ENCODE measurements around the gene RERG. TPM values are rescaled to one million over a fixed set of nuclear protein-coding genes. Genes with fewer than 3 reads are reported as not detected.

RERG gene
- total RNA-seq, 6 experiments from 2014 or later: not detected

- Mint-ChIP-seq H3K36me3 (ENCODE audit: low read depth) (no peaks in the 10 kb centered on the region), H3K27me3 (ENCODE audit: insufficient read depth) (peaks cover 4% of the 10 kb centered on the region; the same call in 1 of the 2 replicates), H3K27ac (no peak overlapping the region), H3K9me3 (no peaks in the 10 kb centered on the region), H3K4me1 (ENCODE audit: low read depth) (no peaks in the 10 kb centered on the region), H3K4me3 (no peak overlapping the region)
- no peak for DNase-seq
- TF ChIP-seq, protein P1, sequence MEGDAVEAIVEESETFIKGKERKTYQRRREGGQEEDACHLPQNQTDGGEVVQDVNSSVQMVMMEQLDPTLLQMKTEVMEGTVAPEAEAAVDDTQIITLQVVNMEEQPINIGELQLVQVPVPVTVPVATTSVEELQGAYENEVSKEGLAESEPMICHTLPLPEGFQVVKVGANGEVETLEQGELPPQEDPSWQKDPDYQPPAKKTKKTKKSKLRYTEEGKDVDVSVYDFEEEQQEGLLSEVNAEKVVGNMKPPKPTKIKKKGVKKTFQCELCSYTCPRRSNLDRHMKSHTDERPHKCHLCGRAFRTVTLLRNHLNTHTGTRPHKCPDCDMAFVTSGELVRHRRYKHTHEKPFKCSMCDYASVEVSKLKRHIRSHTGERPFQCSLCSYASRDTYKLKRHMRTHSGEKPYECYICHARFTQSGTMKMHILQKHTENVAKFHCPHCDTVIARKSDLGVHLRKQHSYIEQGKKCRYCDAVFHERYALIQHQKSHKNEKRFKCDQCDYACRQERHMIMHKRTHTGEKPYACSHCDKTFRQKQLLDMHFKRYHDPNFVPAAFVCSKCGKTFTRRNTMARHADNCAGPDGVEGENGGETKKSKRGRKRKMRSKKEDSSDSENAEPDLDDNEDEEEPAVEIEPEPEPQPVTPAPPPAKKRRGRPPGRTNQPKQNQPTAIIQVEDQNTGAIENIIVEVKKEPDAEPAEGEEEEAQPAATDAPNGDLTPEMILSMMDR (IDR thresholded peaks at IDR 0.05): no peak
Measured at GRCh38 chr12:15173142-15173541, 48.1 kb downstream of the RERG start.

- H3K9me3 Mint-ChIP-seq: no peaks in the 10 kb centered on the region
Measured at GRCh38 chr12:15172060-15172822, 49.0 kb downstream of the RERG start.

DNA sequence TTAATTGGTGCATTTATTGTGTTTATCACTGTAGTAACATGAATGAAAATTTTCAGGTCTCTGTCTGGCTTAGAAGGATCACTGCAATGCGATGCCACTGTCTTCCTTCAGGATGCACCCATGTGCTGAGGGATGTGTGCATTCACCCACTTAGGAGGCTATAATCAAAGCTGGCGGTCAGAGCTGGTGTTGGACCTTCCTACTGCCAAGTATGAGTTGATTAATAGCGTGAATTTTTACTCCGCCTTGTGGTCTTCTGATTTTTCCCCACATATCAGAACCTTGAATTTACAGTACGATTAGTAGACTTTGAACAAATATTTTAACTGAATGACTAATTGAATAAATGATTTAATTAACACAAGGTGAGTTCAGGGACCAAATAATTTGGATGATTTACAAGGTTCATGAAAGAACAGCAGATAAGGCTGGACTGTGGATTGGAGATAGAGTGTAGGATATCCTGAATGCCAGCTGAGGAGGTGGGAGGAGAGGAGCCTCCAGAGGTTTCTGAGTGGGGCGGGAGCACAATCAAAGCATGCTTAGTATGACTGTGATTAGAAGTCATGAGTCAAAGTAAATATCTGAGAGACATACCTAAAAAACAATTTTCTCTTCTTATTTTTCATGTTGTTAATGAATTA is 50.1 kb downstream of the RERG start:
- H3K4me3 Mint-ChIP-seq: no peak overlapping the region
- TF ChIP-seq, protein P1 (IDR thresholded peaks at IDR 0.05): no peak
- H3K27me3 Mint-ChIP-seq (ENCODE audit: insufficient read depth): peaks cover 4% of the 10 kb centered on the region; the same call in 1 of the 2 replicates
- no peaks in the 10 kb centered on the region for H3K36me3 Mint-ChIP-seq (ENCODE audit: low read depth)
- no peaks in the 10 kb centered on the region for H3K9me3 Mint-ChIP-seq
- no peak overlapping the region for H3K27ac Mint-ChIP-seq
- no peaks in the 10 kb centered on the region for H3K4me1 Mint-ChIP-seq (ENCODE audit: low read depth)
- DNase-seq: no peak

More at GRCh38 chr12:15172060-15172822, 49.0 kb downstream of the RERG start:
- Mint-ChIP-seq H3K27ac (no peak overlapping the region), H3K27me3 (ENCODE audit: insufficient read depth) (peaks cover 4% of the 10 kb centered on the region; the same call in 1 of the 2 replicates), H3K4me3 (no peak overlapping the region), H3K36me3 (ENCODE audit: low read depth) (no peaks in the 10 kb centered on the region), H3K4me1 (ENCODE audit: low read depth) (no peaks in the 10 kb centered on the region)
- TF ChIP-seq, protein P1 (IDR thresholded peaks at IDR 0.05): peak; percentile 34; the same call in 1 of the 2 replicates
- DNase-seq: no peak

DNA sequence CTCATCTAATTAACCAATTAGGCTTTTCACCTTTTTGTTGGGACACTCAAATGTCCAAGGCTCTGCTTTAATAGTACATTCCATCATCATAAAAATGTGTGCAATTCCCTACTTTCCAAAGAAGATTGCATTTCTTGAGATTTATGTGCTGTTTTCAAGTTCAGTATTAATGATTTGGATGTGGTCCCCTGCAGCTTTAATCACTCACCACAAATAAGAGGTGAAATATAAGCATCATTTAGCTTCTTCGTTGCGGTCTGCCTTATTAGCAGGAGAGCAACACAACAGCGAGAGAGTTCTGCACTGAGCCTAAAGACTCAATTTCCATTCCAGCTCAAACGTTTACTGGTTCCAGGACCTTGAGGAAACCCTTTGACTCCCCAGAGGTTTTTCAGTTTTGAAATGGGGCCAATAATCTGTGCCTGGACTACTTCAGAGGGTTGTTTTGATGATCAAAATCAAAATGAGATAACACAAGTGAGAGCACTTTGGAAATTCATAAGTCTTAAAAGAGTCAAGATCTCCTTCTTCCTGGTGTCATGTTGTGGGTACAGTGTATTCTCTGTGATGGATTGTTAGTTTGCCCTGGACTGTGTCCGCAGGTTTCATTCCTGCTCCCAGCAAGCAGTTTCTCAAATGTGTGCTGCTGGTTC is 53.1 kb downstream of the RERG start:
- no peak for DNase-seq
- Mint-ChIP-seq H3K4me3 (no peak overlapping the region), H3K36me3 (ENCODE audit: low read depth) (no peaks in the 10 kb centered on the region), H3K4me1 (ENCODE audit: low read depth) (no peaks in the 10 kb centered on the region), H3K27ac (no peak overlapping the region), H3K27me3 (ENCODE audit: insufficient read depth) (peaks cover 4% of the 10 kb centered on the region; the same call in 1 of the 2 replicates), H3K9me3 (no peaks in the 10 kb centered on the region)
- TF ChIP-seq, protein P1 (IDR thresholded peaks at IDR 0.05): no peak

GRCh38 chr12:15165012-15165659 is 56.1 kb downstream of the RERG start:
- Mint-ChIP-seq H3K27me3 (ENCODE audit: insufficient read depth) (peaks cover 2% of the 10 kb centered on the region; the same call in 1 of the 2 replicates), H3K4me3 (no peak overlapping the region), H3K9me3 (no peaks in the 10 kb centered on the region), H3K4me1 (ENCODE audit: low read depth) (no peaks in the 10 kb centered on the region), H3K36me3 (ENCODE audit: low read depth) (no peaks in the 10 kb centered on the region), H3K27ac (no peak overlapping the region)
- DNase-seq: no peak
- TF ChIP-seq, protein P1 (IDR thresholded peaks at IDR 0.05): no peak
